GM12872 (cell line): Measurements from ENCODE around the gene RGS6.

Source experiments
- CTCF ChIP-seq: IDR thresholded peaks from 3 replicates; pipeline ENCODE4 v1.5.1; 2011; ENCODE audit warnings: low read depth, mild to moderate bottlenecking, low read length, moderate library complexity; ENCODE audit not compliant: insufficient read depth

The RGS6 gene

GRCh38 chr14:72549854-72550253 lies 617.6 kb downstream of the RGS6 start:
- no peak for TF ChIP-seq CTCF

- TF ChIP-seq CTCF = no peak
Observed at GRCh38 chr14:72550513-72550912, 618.3 kb downstream of the RGS6 start.

GRCh38 chr14:72552236-72552635 lies 620.0 kb downstream of the RGS6 start:
- no peak for TF ChIP-seq CTCF

- no peak for TF ChIP-seq CTCF
Observed at GRCh38 chr14:72553161-72553560, 620.9 kb downstream of the RGS6 start.

- no peak for TF ChIP-seq CTCF
Observed at GRCh38 chr14:72553656-72554055, 621.4 kb downstream of the RGS6 start.

- no peak for TF ChIP-seq CTCF
Observed at GRCh38 chr14:72554401-72554800, 622.2 kb downstream of the RGS6 start.

GRCh38 chr14:72554994-72555608 lies 622.9 kb downstream of the RGS6 start:
- TF ChIP-seq CTCF = no peak
